H1 (cell line): ENCODE results near the gene OCIAD1. TPM values are rescaled to one million over a fixed set of nuclear protein-coding genes. Genes with fewer than 3 reads are reported as not detected.

Source experiments
- CTCF ChIA-PET: fragments of 300-600 bp; sonication (Branson Sonifier 250); formaldehyde crosslinking; loops from one replicate; lab custom pipeline; 2021; ENCODE audit not compliant: partially characterized antibody; lab: Charles Lee
- POLR2A ChIA-PET: fragments of 300-600 bp; sonication (Branson Sonifier 250); formaldehyde crosslinking; loops from one replicate; lab custom pipeline; 2021; ENCODE audit warnings: inconsistent platforms; ENCODE audit not compliant: partially characterized antibody; lab: Charles Lee
- DNase-seq, 2 experiments: peaks; one replicate each; pipeline versions ENCODE4 v3.0.0 to v3.0.0-alpha.2; 2010 to 2022; ENCODE audit warnings: low spot score in 2 of 2, low read depth in 1 of 2, mixed read lengths in 1 of 2
- FAIRE-seq: peaks from 2 replicates; lab custom pipeline; 2011; peaks lifted over from hg19 to GRCh38; lab: Jason Lieb, UNC
- H2AFZ ChIP-seq: 2 replicates; pipeline ENCODE4 v1.8.1; 2012; ENCODE audit warnings: low read length, inconsistent platforms
- H2AK5ac ChIP-seq: 2 replicates; pipeline ENCODE4 v1.6.1; 2013; ENCODE audit warnings: low read depth, low read length
- H2BK120ac ChIP-seq: replicated peaks from 2 replicates; pipeline ENCODE3; 2013; ENCODE audit warnings: low read depth, low read length, inconsistent platforms
- H2BK12ac ChIP-seq: 2 replicates; pipeline ENCODE4 v1.6.1; 2013; ENCODE audit warnings: low read depth, low read length
- H2BK15ac ChIP-seq: 2 replicates; pipeline ENCODE4 v1.6.1; 2013; ENCODE audit warnings: low read length
- H2BK20ac ChIP-seq: 2 replicates; pipeline ENCODE4 v1.6.1; 2013; ENCODE audit warnings: low read length
- H2BK5ac ChIP-seq: 2 replicates; pipeline ENCODE4 v1.6.1; 2013; ENCODE audit warnings: low read depth, low read length
- H3K14ac ChIP-seq: 2 replicates; pipeline ENCODE4 v1.6.1; 2013; ENCODE audit warnings: inconsistent platforms; ENCODE audit not compliant: insufficient read length
- H3K18ac ChIP-seq: 2 replicates; pipeline ENCODE4 v1.6.1; 2013; ENCODE audit warnings: low read length; ENCODE audit errors: extremely low read depth
- H3K23ac ChIP-seq: 2 replicates; pipeline ENCODE4 v1.6.1; 2013; ENCODE audit warnings: inconsistent platforms; ENCODE audit not compliant: insufficient read length
- H3K23me2 ChIP-seq: 2 replicates; pipeline ENCODE4 v1.6.1; 2013; ENCODE audit warnings: low read depth, low read length
- H3K27ac ChIP-seq: 2 replicates; pipeline ENCODE4 v1.6.1; 2011; ENCODE audit warnings: low read depth, low read length, inconsistent platforms
- H3K27me3 ChIP-seq, 4 experiments: replicated peaks in 1 of 4; 1 replicate in 1 of 4; 2 replicates in 3 of 4; pipeline versions ENCODE4 v1.6.1 to v1.8.1; 2011 to 2013; ENCODE audit warnings: low read length in 3 of 4, mild to moderate bottlenecking in 3 of 4, inconsistent platforms in 2 of 4, mixed read lengths in 2 of 4, moderate library complexity in 1 of 4; ENCODE audit not compliant: control insufficient read depth in 3 of 4, insufficient read depth in 3 of 4; ENCODE audit errors: extremely low read depth in 1 of 4
- H3K36me3 ChIP-seq, 4 experiments: 2 replicates each; pipeline versions ENCODE4 v1.6.1 to v1.8.1; 2011 to 2013; ENCODE audit warnings: mild to moderate bottlenecking in 4 of 4, low read length in 3 of 4, moderate library complexity in 2 of 4, control low read depth in 1 of 4, inconsistent platforms in 1 of 4; ENCODE audit not compliant: insufficient read depth in 4 of 4, control insufficient read depth in 2 of 4
- H3K4ac ChIP-seq: replicated peaks from 2 replicates; pipeline ENCODE3; 2013; ENCODE audit warnings: low read length, low read depth, mixed read lengths, inconsistent platforms; ENCODE audit not compliant: insufficient read length
- H3K4me1 ChIP-seq, 4 experiments: replicated peaks in 1 of 4; 1 replicate in 1 of 4; 2 replicates in 3 of 4; pipeline versions ENCODE4 v1.6.1 to v1.8.1; 2011 to 2013; ENCODE audit warnings: low read length in 3 of 4, inconsistent platforms in 2 of 4, mixed read lengths in 1 of 4; ENCODE audit not compliant: insufficient read depth in 4 of 4, control insufficient read depth in 3 of 4
- H3K4me2 ChIP-seq, 2 experiments: 2 replicates each; pipeline versions ENCODE4 v1.6.1 to v1.8.1; 2011 to 2013; ENCODE audit warnings: low read depth in 2 of 2, low read length in 2 of 2, control low read depth in 1 of 2, inconsistent platforms in 1 of 2, mild to moderate bottlenecking in 1 of 2; ENCODE audit not compliant: insufficient read depth in 1 of 2
- H3K4me3 ChIP-seq, 4 experiments: fragments of 200-600, 300-600 bp in 1 of 4; sonication (generic), shearing (Covaris generic), sonication (Bioruptor Twin) in 1 of 4; 2 replicates each; pipeline versions ENCODE4 v1.5.1 to v1.8.1; 2011 to 2016; ENCODE audit warnings: low read length in 4 of 4, low read depth in 3 of 4, control low read depth in 2 of 4, inconsistent platforms in 2 of 4, mild to moderate bottlenecking in 2 of 4, mixed read lengths in 1 of 4, moderate library complexity in 1 of 4; ENCODE audit not compliant: insufficient read depth in 2 of 4; ENCODE audit errors: extremely low read depth in 1 of 4
- H3K56ac ChIP-seq: replicated peaks from 2 replicates; pipeline ENCODE3; 2013; ENCODE audit warnings: low read depth, mild to moderate bottlenecking, mixed read lengths, low read length, inconsistent platforms; ENCODE audit not compliant: insufficient read length
- H3K79me1 ChIP-seq: 2 replicates; pipeline ENCODE4 v1.6.1; 2013; ENCODE audit warnings: low read depth, low read length, control low read depth
- H3K79me2 ChIP-seq, 2 experiments: 2 replicates each; pipeline versions ENCODE4 v1.6.1 to v1.8.1; 2012 to 2013; ENCODE audit warnings: low read length in 2 of 2, mild to moderate bottlenecking in 2 of 2, inconsistent platforms in 1 of 2; ENCODE audit not compliant: insufficient read depth in 2 of 2, control insufficient read depth in 1 of 2
- H3K9ac ChIP-seq, 4 experiments: replicated peaks in 1 of 4; 1 replicate in 1 of 4; 2 replicates in 3 of 4; pipeline versions ENCODE4 v1.6.1 to v1.8.1; 2011 to 2013; ENCODE audit warnings: low read depth in 3 of 4, low read length in 3 of 4, control low read depth in 2 of 4, mild to moderate bottlenecking in 2 of 4, moderate library complexity in 2 of 4, inconsistent platforms in 1 of 4; ENCODE audit errors: extremely low read depth in 1 of 4
- H3K9me3 ChIP-seq, 2 experiments: 2 replicates each; pipeline versions ENCODE4 v1.6.1 to v1.8.1; 2012 to 2013; ENCODE audit warnings: mild to moderate bottlenecking in 2 of 2, moderate library complexity in 2 of 2, control low read depth in 1 of 2, inconsistent platforms in 1 of 2, low read depth in 1 of 2, low read length in 1 of 2, mixed read lengths in 1 of 2; ENCODE audit not compliant: insufficient read depth in 2 of 2
- H4K20me1 ChIP-seq, 2 experiments: replicated peaks in 1 of 2; 2 replicates each; pipeline versions ENCODE3 to v1.8.1; 2011 to 2013; ENCODE audit warnings: inconsistent platforms in 2 of 2, low read length in 2 of 2, mild to moderate bottlenecking in 1 of 2; ENCODE audit not compliant: insufficient read depth in 2 of 2, control insufficient read depth in 1 of 2
- H4K5ac ChIP-seq: 2 replicates; pipeline ENCODE4 v1.6.1; 2013; ENCODE audit warnings: low read length, low read depth, mixed read lengths, inconsistent platforms; ENCODE audit not compliant: insufficient read length
- H4K8ac ChIP-seq: 2 replicates; pipeline ENCODE4 v1.8.0; 2013; ENCODE audit warnings: mild to moderate bottlenecking, moderate library complexity, low read length, inconsistent platforms; ENCODE audit not compliant: insufficient read depth; ENCODE audit errors: extremely low read depth
- H4K91ac ChIP-seq: replicated peaks from 2 replicates; pipeline ENCODE3; 2013; ENCODE audit warnings: low read length, mixed read lengths, inconsistent platforms; ENCODE audit not compliant: insufficient read length
- CBX5 ChIP-seq: fragments of 300-800, 300-1000 bp; sonication (generic); IDR thresholded peaks from 2 replicates; pipeline ENCODE4 v1.7.1; 2016; ENCODE audit warnings: antibody characterized with exemption, low read length, low read depth
- CBX8 ChIP-seq: fragments of 300-800, 300-1000 bp; sonication (generic); IDR thresholded peaks from 2 replicates; pipeline ENCODE4 v1.7.1; 2016; ENCODE audit warnings: low read depth, low read length, borderline replicate concordance
- CEBPB ChIP-seq: IDR thresholded peaks from 2 replicates; pipeline ENCODE4 v1.6.1; 2012; ENCODE audit warnings: low read depth, low read length
- GABPA ChIP-seq: IDR thresholded peaks from 2 replicates; pipeline ENCODE4 v1.6.1; 2011; ENCODE audit warnings: mild to moderate bottlenecking, low read length, moderate library complexity, borderline replicate concordance; ENCODE audit not compliant: insufficient read depth
- HDAC6 ChIP-seq: IDR thresholded peaks from one replicate; pipeline ENCODE4 v1.7.1; 2012; ENCODE audit warnings: low read depth, mild to moderate bottlenecking, inconsistent platforms, low read length, moderate library complexity
- MAFK ChIP-seq: IDR thresholded peaks from 2 replicates; pipeline ENCODE4 v1.6.1; 2012; ENCODE audit warnings: low read depth, mild to moderate bottlenecking, improper control_type of control experiment, low read length
- RBBP5 ChIP-seq: IDR thresholded peaks from 2 replicates; pipeline ENCODE4 v1.7.1; 2012; ENCODE audit warnings: low read depth, mild to moderate bottlenecking, inconsistent platforms, low read length, moderate library complexity, borderline replicate concordance
- TBP ChIP-seq: IDR thresholded peaks from 2 replicates; pipeline ENCODE4 v1.6.1; 2011; ENCODE audit warnings: low read depth, low read length, improper control_type of control experiment
- WGBS, 2 experiments: shearing (Covaris generic) in 1 of 2; methylation state at CpG; one replicate each; pipeline versions ENCODE4 v1.1.6 to v1.1.7; 2013 to 2015; ENCODE audit warnings: low lambda C conversion rate in 2 of 2, mixed read lengths in 2 of 2, inconsistent platforms in 1 of 2, low coverage in 1 of 2, missing lambda C conversion rate in 1 of 2; ENCODE audit not compliant: insufficient replicate concordance in 2 of 2, insufficient coverage in 1 of 2, insufficient read length in 1 of 2; ENCODE audit errors: extremely low coverage in 1 of 2, missing lambda C conversion rate in 1 of 2; 5-methylcytosine and 5-hydroxymethylcytosine counted together
- polyA plus RNA-seq, 7 experiments: library from polyadenylated mRNA; depleted of rRNA in 3 of 7; stranded (reverse) in 5 of 7; unstranded in 2 of 7; fragments of >200 nt in 5 of 7; fragments of 200-250 nt in 2 of 7; gene quantifications; 1 replicate in 5 of 7; 2 replicates in 1 of 7; 4 replicates in 1 of 7; pipeline versions ENCODE4 v1.2.1 to v1.2.3, GENCODE V29; 2011 to 2013; ENCODE audit warnings: missing spikeins in 2 of 7, mixed read lengths in 2 of 7
- total RNA-seq: library from RNA; stranded (reverse); fragmentation: NEBNext Ultra II Directional; extraction: Animal tissue kit (Norgen Biotek cat#: 25700); gene quantifications from 2 replicates; pipeline ENCODE4 v1.2.1, GENCODE V29; 2021
- TF ChIP-seq, protein P1 (sequence below): IDR thresholded peaks from 2 replicates; pipeline ENCODE4 v1.6.1; 2012; ENCODE audit warnings: low read length, inconsistent platforms

OCIAD1 gene
- total and polyA plus RNA-seq, 2 of the 8 experiments (the other 6 are each of a cell fraction or from before 2014, with no cell fraction given) = 79.9 to 163 TPM

DNA sequence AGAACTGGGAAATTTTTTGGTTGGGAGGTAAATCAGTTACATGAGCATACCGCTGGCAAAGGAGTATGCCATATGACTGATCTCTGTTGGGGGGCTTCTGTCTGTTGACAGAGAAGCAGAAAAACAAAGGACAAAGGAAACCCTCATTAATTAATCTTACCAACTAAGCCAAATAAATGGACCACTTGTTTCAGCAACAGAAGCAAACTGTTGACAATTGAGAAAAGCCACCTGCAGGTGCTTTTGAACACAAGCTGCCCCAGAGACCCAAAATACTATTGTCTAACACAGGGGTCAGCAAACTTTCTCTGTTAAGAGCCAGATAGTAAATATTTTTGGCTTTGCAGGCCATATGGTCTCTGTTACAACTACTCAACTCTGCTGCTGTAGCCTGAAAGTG is 43.8 kb upstream of the OCIAD1 start:
- POLR2A ChIA-PET = interaction anchor here (1.2 kb wide), 1 partner anchor 44 kb away, joined by 4 read pairs; the partner anchor contains the start of gene OCIAD1
- H3K36me3 ChIP-seq = no peaks in the 10 kb centered on the region
- H3K14ac ChIP-seq = no peak overlapping the region
- no peak overlapping the region for H2AFZ ChIP-seq
- no peaks in the 10 kb centered on the region for H3K79me2 ChIP-seq
- no peaks in the 10 kb centered on the region for H3K79me1 ChIP-seq
- CTCF ChIA-PET = interaction anchor here (1.1 kb wide), 1 partner anchor 119 kb away, joined by 3 read pairs; no protein-coding TSS in a partner anchor
- no peak overlapping the region for H2BK20ac ChIP-seq
- no peaks in the 10 kb centered on the region for H3K9me3 ChIP-seq
- H4K5ac ChIP-seq = no peak overlapping the region
- 95% methylated on average over 1 of the region's 1 CpG; no CpG with 5 or more reads in 1 of the 2 experiments for WGBS, 2 experiments
- no peaks in the 10 kb centered on the region for H3K23me2 ChIP-seq
- no peak overlapping the region for H2AK5ac ChIP-seq
- TF ChIP-seq CBX5 (no peak), CEBPB (no peak), CBX8 (no peak), MAFK (no peak), RBBP5 (no peak), TBP (no peak), HDAC6 (no peak), GABPA (no peak)
- TF ChIP-seq, protein P1, sequence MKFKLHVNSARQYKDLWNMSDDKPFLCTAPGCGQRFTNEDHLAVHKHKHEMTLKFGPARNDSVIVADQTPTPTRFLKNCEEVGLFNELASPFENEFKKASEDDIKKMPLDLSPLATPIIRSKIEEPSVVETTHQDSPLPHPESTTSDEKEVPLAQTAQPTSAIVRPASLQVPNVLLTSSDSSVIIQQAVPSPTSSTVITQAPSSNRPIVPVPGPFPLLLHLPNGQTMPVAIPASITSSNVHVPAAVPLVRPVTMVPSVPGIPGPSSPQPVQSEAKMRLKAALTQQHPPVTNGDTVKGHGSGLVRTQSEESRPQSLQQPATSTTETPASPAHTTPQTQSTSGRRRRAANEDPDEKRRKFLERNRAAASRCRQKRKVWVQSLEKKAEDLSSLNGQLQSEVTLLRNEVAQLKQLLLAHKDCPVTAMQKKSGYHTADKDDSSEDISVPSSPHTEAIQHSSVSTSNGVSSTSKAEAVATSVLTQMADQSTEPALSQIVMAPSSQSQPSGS = no peak
- H4K8ac ChIP-seq = no peak overlapping the region
- H3K4me1 ChIP-seq = peaks cover 0 to 3% (median 0%) of the 10 kb centered on the region in 4 experiments; a peak in 1 of 7 replicates
- no peak overlapping the region for H3K9ac ChIP-seq
- DNase-seq (no peak), FAIRE-seq (no peak)
- H3K27me3 ChIP-seq = no peaks in the 10 kb centered on the region
- no peak overlapping the region for H3K56ac ChIP-seq
- H3K27ac ChIP-seq = no peak overlapping the region
- H2BK12ac ChIP-seq = no peak overlapping the region
- H3K4me3 ChIP-seq = no peak overlapping the region
- H3K4ac ChIP-seq = no peak overlapping the region
- H3K18ac ChIP-seq = no peak overlapping the region
- H2BK120ac ChIP-seq = no peak overlapping the region
- no peak overlapping the region for H3K23ac ChIP-seq
- no peak overlapping the region for H3K4me2 ChIP-seq
- no peak overlapping the region for H2BK5ac ChIP-seq
- H4K20me1 ChIP-seq = no peaks in the 10 kb centered on the region
- no peak overlapping the region for H4K91ac ChIP-seq
- H2BK15ac ChIP-seq = no peak overlapping the region
